Caco-2 (cell line): ENCODE results near the gene AUTS2. TPM values are rescaled to one million over a fixed set of nuclear protein-coding genes. Genes with fewer than 3 reads are reported as not detected.

Experiments used
- BruUV-seq: library from RNA; stranded (reverse); fragments of 400-500 nt; replicated peaks from 2 replicates; lab custom pipeline; 2021; lab: Mats Ljungman, UMichigan
- CTCF ChIA-PET: fragments of 300-600 bp; sonication (Branson Sonifier 250); formaldehyde crosslinking; loops from one replicate; lab custom pipeline; 2022; ENCODE audit warnings: antibody characterized with exemption; lab: Charles Lee
- POLR2A ChIA-PET: fragments of 300-600 bp; sonication (Branson Sonifier 250); formaldehyde crosslinking; loops from one replicate; lab custom pipeline; 2022; ENCODE audit warnings: antibody characterized with exemption; lab: Charles Lee
- DNase-seq, 2 experiments: peaks; one replicate each; pipeline versions ENCODE4 v3.0.0 to v3.0.0-alpha.2; 2020 to 2022
- H3K27me3 ChIP-seq: replicated peaks from 2 replicates; pipeline ENCODE4 v1.6.0; 2011; ENCODE audit warnings: low read length; ENCODE audit not compliant: control insufficient read depth, insufficient read depth
- H3K36me3 ChIP-seq: 2 replicates; pipeline ENCODE4 v1.5.1; 2011; ENCODE audit warnings: low read length; ENCODE audit not compliant: control insufficient read depth, insufficient read depth
- H3K4me1 ChIP-seq: fragments of 250-450 bp; sonication (Bioruptor Pico); 2 replicates; pipeline ENCODE4 v1.5.1; 2020; ENCODE audit warnings: mild to moderate bottlenecking
- H3K4me3 ChIP-seq: 2 replicates; pipeline ENCODE4 v1.5.1; 2011; ENCODE audit warnings: low read depth, mild to moderate bottlenecking, control low read depth, low read length
- H3K9me3 ChIP-seq: fragments of 250-450 bp; sonication (Bioruptor Pico); 2 replicates; pipeline ENCODE4 v1.5.1; 2020; ENCODE audit warnings: mild to moderate bottlenecking, moderate library complexity
- H3K27ac Mint-ChIP-seq: one replicate; pipeline ENCODE4 v1.8.0; 2022; ENCODE audit warnings: mixed read lengths; ENCODE audit not compliant: unreplicated experiment
- H3K27me3 Mint-ChIP-seq: one replicate; pipeline ENCODE4 v1.8.0; 2022; ENCODE audit warnings: mixed read lengths; ENCODE audit not compliant: insufficient read depth, unreplicated experiment
- H3K36me3 Mint-ChIP-seq: one replicate; pipeline ENCODE4 v1.8.0; 2022; ENCODE audit warnings: mild to moderate bottlenecking, mixed read lengths; ENCODE audit not compliant: insufficient read depth, unreplicated experiment
- H3K4me1 Mint-ChIP-seq: one replicate; pipeline ENCODE4 v1.8.0; 2022; ENCODE audit warnings: low read depth, mixed read lengths; ENCODE audit not compliant: unreplicated experiment
- H3K4me3 Mint-ChIP-seq: one replicate; pipeline ENCODE4 v1.8.0; 2022; ENCODE audit warnings: mild to moderate bottlenecking, moderate library complexity, mixed read lengths; ENCODE audit not compliant: unreplicated experiment
- H3K9me3 Mint-ChIP-seq: one replicate; pipeline ENCODE4 v1.8.0; 2022; ENCODE audit warnings: mixed read lengths; ENCODE audit not compliant: unreplicated experiment
- intact Hi-C: fragments of 100-400 bp; cut with micrococcal nuclease; formaldehyde crosslinking; loops from one replicate; pipeline ENCODE4 v1.10.0; 2022; ENCODE audit not compliant: unreplicated experiment
- total RNA-seq: library from RNA; stranded (reverse); gene quantifications from 2 replicates; pipeline ENCODE4 v1.2.3, GENCODE V29; 2022
- TF ChIP-seq, protein P1 (sequence below), 2 experiments: fragments of 200-600 bp in 1 of 2; IDR thresholded peaks; 1 replicate in 1 of 2; 2 replicates in 1 of 2; pipeline versions ENCODE4 v1.5.1 to v1.8.0; 2011 to 2022; ENCODE audit warnings: antibody characterized with exemption in 1 of 2, control low read depth in 1 of 2, inconsistent platforms in 1 of 2, low read depth in 1 of 2, low read length in 1 of 2, mild to moderate bottlenecking in 1 of 2, moderate library complexity in 1 of 2; ENCODE audit not compliant: insufficient read depth in 1 of 2, severe bottlenecking in 1 of 2, unreplicated experiment in 1 of 2

The AUTS2 gene
- total RNA-seq, 1 experiment from 2014 or later, result 37.1 TPM

- Mint-ChIP-seq H3K27me3 (no peaks in the 10 kb centered on the region), H3K27ac (peak overlapping the region; percentile 48), H3K4me3 (peak overlapping the region; percentile 85), H3K36me3 (peaks cover 5% of the 10 kb centered on the region), H3K4me1 (peaks cover 6% of the 10 kb centered on the region), H3K9me3 (no peaks in the 10 kb centered on the region)
- no peaks in the 10 kb centered on the region for H3K9me3 ChIP-seq
- DNase-seq, result peak; percentile 82 to 84
- TF ChIP-seq, protein P1, sequence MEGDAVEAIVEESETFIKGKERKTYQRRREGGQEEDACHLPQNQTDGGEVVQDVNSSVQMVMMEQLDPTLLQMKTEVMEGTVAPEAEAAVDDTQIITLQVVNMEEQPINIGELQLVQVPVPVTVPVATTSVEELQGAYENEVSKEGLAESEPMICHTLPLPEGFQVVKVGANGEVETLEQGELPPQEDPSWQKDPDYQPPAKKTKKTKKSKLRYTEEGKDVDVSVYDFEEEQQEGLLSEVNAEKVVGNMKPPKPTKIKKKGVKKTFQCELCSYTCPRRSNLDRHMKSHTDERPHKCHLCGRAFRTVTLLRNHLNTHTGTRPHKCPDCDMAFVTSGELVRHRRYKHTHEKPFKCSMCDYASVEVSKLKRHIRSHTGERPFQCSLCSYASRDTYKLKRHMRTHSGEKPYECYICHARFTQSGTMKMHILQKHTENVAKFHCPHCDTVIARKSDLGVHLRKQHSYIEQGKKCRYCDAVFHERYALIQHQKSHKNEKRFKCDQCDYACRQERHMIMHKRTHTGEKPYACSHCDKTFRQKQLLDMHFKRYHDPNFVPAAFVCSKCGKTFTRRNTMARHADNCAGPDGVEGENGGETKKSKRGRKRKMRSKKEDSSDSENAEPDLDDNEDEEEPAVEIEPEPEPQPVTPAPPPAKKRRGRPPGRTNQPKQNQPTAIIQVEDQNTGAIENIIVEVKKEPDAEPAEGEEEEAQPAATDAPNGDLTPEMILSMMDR (IDR thresholded peaks at IDR 0.05; ENCODE audit: insufficient read depth in 1 of 2, low read depth in 1 of 2, low read length in 1 of 2, severe bottlenecking in 1 of 2, unreplicated experiment in 1 of 2), result no peak
- peaks cover 8% of the 10 kb centered on the region; the same call in 1 of the 2 replicates for H3K4me1 ChIP-seq
- CTCF ChIA-PET, result interaction anchor here (0.7 kb wide), 1 partner anchor 170 kb away, joined by 6 read pairs; no protein-coding TSS in a partner anchor
- POLR2A ChIA-PET, result interaction anchor here (0.6 to 0.7 kb wide), 2 partner anchors 17 to 122 kb away, joined by 4 to 5 read pairs; no protein-coding TSS in a partner anchor
- intact Hi-C loops, result loop anchor here (10.0 kb wide), 1 partner anchor 529 kb away; no protein-coding TSS in a partner anchor
- BruUV-seq, result no TSS peak
- peak overlapping the region; percentile 66 for H3K4me3 ChIP-seq
- no peaks in the 10 kb centered on the region for H3K36me3 ChIP-seq
- H3K27me3 ChIP-seq, result no peaks in the 10 kb centered on the region
Observed at GRCh38 chr7:70693686-70694433, 1095.6 kb downstream of the AUTS2 start.

DNA sequence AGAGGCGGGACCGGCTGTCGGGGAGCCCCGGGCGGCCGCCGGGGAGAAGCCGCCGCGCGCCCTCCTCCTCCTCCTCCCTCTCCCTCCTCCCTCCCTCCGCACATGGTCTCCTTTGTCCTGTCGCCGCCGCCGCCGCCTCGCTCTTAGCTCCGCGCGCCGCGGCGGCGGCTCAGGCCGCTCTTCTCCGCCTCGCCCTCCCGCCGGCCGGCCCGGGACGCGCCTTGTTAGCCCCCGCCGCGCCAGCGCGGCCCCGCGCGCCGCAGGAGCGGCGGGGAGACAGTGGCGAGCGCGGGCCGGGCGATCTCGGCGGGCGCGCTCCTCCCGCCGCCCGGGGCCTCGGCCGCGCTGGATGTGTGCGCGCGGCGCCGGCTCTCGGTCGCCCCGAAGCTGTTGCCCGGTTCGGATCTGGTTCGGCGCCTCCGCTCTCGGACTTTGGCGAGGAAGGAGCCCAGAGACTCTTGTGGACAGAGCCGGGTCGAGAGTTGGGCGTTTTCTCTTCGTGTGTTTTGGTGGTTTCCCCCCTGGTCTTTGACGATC is 1096.2 kb downstream of the AUTS2 start:
- H3K36me3 ChIP-seq, result peaks cover 2% of the 10 kb centered on the region; the same call in 1 of the 2 replicates
- H3K9me3 ChIP-seq, result no peaks in the 10 kb centered on the region
- Mint-ChIP-seq H3K27ac (peak overlapping the region; percentile 61), H3K4me1 (peaks cover 6% of the 10 kb centered on the region), H3K36me3 (peaks cover 5% of the 10 kb centered on the region), H3K4me3 (peak overlapping the region; percentile 85), H3K27me3 (no peaks in the 10 kb centered on the region), H3K9me3 (no peaks in the 10 kb centered on the region)
- CTCF ChIA-PET, result interaction anchor here (0.7 to 1.0 kb wide), 2 partner anchors 22 to 171 kb away, joined by 5 to 6 read pairs; no protein-coding TSS in a partner anchor
- DNase-seq, result peak in 1 of 2 experiments; percentile 47
- intact Hi-C loops, result loop anchor here (10.0 kb wide), 1 partner anchor 530 kb away; no protein-coding TSS in a partner anchor
- peaks cover 8% of the 10 kb centered on the region; the same call in 1 of the 2 replicates for H3K4me1 ChIP-seq
- H3K4me3 ChIP-seq, result peak overlapping the region; percentile 66
- no TSS peak for BruUV-seq
- H3K27me3 ChIP-seq, result no peaks in the 10 kb centered on the region
- POLR2A ChIA-PET, result interaction anchor here (0.6 to 0.7 kb wide), 2 partner anchors 17 to 123 kb away, joined by 4 to 5 read pairs; no protein-coding TSS in a partner anchor
- TF ChIP-seq, protein P1 (IDR thresholded peaks at IDR 0.05; ENCODE audit: insufficient read depth in 1 of 2, low read depth in 1 of 2, low read length in 1 of 2, severe bottlenecking in 1 of 2, unreplicated experiment in 1 of 2), result no peak
